SK-N-DZ (cell line): ENCODE measurements around the gene LCNL1. TPM values are rescaled to one million over a fixed set of nuclear protein-coding genes. Genes with fewer than 3 reads are reported as not detected.
A peak's percentile ranks its signal among the peaks of the same experiment; 100 is the strongest.

Experiments
- DNase-seq: peaks from one replicate; pipeline ENCODE4 v3.0.0-alpha.2; 2015; ENCODE audit warnings: low spot score
- polyA plus RNA-seq, 2 experiments: library from polyadenylated mRNA; depleted of rRNA; stranded (reverse); fragments of >200 nt; gene quantifications; 2 replicates each; pipeline ENCODE4 v1.2.3, GENCODE V29; 2014

The LCNL1 gene
- not detected in 2 replicates for polyA plus RNA-seq (2014; cell fraction: cytosol; rRNA removed)
- polyA plus RNA-seq (2014; cell fraction: nucleus; rRNA removed) = 0.42 TPM in 1 of 2 replicates, not detected in the other

DNA sequence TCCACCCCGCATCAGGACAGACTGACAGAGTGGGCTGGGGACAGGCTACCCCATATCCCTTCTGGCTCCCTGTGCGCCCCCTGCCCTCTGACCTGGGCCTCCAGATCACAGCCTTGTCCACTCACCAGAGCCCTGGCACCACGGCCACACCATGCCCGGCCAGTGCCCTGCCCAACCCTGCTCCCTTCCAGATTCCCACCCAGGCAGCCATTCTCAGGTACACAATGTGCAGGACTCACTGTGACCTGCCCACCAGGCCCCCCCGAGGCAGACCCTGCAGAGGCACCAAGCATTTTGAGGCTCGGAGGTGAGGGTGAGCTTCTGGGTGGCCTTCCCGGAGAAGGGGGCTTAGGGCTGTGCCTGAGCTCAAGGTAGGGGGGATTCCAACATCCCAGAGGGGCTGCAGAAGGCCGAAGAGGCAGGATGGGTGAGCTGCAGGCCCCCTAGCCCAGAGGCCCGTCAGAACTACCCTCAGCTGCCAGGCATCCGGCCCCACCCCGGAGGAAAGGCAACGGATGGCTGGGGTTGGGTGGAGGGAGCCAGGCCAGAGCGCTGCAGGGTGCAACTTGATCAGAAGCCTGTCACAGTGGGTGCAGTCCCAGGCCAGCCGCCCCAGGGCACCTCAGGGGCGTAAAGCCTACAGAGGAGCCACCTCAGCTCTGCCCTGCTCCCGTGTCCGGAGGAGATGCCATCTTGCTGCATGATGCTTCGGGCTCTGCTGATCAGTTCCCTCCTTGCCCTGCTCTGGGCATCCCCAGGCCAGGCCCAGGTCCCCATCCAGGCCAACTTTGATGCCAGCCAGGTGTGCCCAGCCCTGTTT lies at the start of gene LCNL1:
LCNL1 (plus strand) TSS at position 762 of the 820 bp plus-strand sequence. CDS start 594 bp downstream, outside the sequence.
- DNase-seq = no peak

GRCh38 chr9:136934277-136934676 lies 48.5 kb upstream of the LCNL1 start:
- DNase-seq = no peak

GRCh38 chr9:136935651-136936050 lies 47.1 kb upstream of the LCNL1 start:
- DNase-seq = no peak

DNA sequence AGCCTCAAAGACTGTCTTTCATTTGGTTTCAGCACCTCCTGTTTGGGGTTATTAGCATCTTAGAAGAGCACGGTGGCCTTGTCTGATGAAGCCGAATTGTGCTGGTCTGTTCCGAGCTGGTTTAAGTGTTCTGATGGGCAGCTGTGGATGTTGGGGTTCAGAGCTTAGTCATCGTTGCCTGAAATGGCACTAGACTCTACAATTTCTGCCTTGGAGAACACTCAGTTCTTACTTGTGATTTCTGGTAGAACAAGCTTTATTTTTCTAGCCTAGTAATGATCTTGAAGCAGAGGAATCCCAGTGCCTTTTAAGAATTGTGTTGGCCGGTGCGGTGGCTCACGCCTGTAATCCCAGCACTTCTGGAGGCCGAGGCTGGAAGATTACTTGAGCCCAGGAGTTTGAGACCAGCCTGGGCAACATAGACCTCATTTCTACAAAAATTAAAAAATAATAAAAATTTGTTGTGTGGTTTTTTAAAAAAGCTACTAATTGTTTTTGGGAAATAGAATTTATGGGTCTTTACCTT lies 46.1 kb upstream of the LCNL1 start:
- no peak for DNase-seq

DNA sequence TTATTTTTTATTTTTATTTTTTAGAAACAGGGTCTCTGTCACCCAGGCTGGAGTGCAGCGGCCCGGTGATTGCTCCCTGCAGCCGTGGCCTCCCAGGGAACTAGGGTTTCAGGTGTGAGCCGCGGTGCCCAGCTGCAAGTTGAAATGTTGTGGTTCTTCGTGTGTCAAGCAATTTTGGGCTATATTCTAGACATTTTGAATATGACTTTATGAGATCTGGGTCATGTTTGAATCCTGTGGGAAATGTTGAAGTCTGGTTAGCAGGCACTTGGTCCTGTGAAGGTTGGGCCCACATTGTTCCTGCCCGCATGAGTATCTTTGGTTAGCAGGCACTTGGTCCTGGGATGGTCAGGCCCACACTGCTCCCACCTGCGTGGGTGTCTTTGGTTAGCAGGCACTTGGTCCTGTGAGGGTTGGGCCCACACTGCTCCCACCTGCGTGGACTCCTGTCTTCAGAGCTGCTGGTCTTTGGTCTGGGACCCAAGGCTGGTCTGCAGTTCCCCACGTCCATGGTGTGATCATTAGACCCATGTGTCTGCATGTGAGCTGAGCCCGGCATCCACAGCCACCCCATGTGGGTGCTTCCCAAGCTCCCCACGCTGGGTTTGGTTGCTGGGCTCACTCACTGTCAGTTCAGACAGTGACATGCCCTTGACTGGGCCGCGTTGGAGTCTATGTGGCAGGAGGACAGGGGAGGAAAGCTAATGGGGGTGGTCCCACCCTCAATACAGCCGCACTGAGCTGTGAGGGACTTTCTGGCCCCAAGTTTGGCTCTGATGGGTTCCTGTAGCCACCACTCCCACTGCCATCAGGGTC lies 45.4 kb upstream of the LCNL1 start:
- DNase-seq = no peak

DNA sequence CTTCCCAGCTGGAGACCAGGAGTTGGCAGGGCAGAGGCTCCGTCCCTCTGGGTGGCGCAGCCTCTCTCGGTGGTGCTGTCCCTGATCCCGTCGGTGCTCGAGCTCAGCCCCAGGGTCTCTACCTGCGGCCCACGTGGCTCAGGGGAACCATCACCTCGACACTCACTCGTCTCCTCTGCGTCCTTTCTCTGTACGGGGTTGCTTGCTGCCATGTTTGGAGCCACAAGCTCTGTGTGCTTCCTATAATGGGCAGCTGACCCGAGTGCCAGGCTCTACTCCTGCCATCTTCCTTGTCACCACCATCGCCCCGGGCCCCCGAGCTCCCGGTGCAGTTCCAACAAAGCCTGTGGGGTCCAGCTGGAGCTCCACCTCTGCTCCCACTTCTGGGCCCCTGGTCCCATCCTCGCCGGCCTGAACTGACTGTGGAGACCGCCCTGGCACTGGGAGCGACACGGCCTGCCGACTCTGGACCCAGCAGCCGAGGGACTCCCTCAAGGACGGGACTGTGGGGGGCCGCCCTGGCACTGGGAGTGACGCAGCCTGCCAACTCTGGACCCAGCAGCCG lies 43.3 kb upstream of the LCNL1 start:
- DNase-seq = no peak

DNA sequence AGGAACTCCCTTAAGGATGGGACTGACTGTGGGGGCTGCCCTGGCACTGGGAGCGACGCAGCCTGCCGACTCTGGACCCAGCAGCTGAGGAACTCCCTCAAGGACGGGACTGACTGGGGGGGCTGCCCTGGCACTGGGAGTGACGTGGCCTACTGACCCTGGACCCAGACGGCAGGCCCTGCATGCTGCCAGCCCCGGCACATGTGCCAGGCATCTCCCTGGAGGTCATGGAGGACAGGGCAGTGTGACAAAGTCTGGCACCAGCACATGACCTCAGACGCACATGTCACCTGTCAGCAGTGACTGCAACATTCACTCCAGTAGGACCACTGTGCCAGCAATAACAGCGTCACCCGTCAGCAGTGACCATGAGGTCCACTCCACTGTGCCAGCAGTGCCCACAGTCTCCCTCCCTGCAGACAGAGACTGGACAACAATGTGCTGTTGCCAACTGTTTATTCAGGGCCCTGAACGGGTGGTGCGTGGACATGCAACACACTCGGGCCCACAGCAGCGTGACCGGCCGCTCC lies 42.7 kb upstream of the LCNL1 start:
- DNase-seq = no peak

DNA sequence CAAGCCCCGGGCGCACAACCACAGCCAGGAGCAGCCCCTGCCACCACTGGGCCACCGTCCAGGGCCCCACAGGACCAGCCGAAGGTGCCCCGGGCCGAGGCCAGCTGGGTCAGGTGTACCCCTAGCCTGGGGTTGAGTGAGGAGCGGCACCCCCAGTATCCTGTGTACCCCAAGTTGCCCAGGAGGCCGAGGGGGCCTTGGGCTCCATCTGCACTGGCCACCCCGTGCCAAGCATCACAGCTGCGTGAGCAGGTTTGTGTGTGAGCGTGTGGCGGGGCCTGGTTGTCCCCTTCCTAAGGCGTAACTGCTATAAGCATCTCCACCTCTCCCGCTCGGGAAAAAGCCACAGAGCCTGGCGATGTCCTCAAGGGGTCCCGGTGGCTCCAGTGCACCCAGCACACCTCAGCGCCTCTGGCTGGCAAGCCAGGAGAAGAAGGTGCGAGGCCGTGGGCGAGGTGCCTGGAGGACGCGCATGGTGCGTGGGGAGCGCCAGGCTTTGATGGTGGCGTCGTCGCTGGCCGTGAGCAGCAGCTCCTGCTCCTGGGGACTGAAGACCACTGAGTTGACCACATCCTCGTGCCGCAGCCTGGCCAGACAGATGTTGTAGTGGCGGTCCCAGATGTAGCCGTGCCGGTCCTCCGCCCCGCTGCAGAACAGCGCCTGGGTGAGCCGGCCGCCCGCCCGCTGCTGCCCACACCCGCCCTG lies 42.1 kb upstream of the LCNL1 start:
- no peak for DNase-seq

- no peak for DNase-seq
Observed at GRCh38 chr9:136941231-136942111, 41.3 kb upstream of the LCNL1 start.

DNA sequence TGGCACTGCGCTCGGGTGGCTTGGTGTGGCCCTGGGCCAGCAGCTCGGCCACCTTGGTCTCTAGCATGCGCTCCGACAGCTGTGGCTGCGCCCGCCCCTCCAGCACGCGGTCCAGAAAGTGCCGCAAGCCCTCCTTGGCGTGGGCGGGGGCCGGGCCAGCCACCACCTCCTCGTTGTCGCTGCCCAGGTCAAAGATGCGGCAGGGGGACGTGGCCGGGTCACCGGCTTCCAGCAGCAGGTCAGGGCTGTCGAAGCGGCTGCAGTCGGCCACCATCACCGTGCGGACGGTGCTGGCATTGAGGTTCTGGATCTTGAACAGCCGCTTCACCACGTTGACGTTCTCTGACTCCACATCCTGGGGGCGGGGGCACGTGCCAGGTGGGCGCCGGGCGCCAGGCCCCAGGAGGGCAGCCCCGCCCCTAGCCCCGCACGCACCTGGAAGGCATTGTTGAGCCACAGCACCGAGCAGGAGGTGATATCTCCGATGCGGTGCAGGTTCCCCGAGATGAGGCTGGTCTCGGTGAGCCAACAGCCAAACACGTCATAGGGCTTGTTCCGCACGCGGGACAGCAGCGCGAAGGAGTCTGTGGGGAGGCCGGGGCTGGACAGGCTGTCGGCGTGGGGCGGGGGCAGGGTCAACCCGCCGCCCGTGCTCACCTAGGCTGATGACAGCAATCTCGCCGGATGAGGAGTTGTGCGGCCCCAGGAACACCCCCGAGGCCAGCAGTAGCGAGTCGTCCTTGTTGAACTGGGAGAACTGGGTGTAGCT lies 40.5 kb upstream of the LCNL1 start:
- DNase-seq = no peak

DNA sequence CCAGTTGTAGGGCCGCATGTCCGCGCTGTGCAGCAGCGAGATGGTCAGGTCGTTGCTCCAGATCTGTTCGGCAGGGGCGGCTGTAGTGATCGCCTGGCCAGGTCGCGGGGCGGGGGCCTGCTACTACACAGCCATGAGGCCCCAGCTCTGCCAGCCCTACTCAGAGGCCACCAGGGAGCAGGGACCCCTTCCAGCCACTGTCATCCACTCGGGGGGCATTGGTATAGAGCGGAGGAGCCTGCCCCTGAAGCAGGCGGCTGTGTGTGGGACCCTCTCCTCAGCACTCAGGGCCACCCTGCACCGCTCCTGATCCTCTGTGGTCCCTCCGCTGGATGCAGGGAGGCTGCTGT lies 39.9 kb upstream of the LCNL1 start:
- DNase-seq = no peak

GRCh38 chr9:136943291-136944211 lies 39.2 kb upstream of the LCNL1 start:
- no peak for DNase-seq

DNA sequence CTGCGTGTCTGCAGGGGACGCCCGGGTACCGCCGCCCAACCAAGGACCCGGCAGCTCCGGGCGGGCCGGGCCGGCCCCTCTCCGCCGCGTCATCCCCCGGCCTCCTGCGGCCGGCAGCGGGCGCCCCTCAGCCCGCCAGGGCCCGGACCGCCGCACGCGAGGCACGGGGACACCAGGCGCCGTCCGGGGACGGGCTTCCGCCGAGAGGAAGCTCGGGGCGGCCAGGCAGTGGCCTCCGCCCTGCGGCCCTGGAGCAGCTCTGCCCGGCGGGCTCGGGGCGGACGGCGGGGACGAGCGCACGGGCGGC lies 38.6 kb upstream of the LCNL1 start:
- DNase-seq = no peak

GRCh38 chr9:136944519-136945332 lies 38.1 kb upstream of the LCNL1 start, which contains the start of the genes C8G and FBXW5:
Gene C8G (plus strand): TSS chr9:136945243. CDS start chr9:136945321, 78 bp downstream.
Gene FBXW5 (minus strand): TSS chr9:136944738. CDS start chr9:136944083, 655 bp downstream.
- DNase-seq = peak; percentile 90

GRCh38 chr9:136945333-136946227 lies 37.2 kb upstream of the LCNL1 start:
- DNase-seq = no peak
